ENCODE results near the gene FHIT.

DNA sequence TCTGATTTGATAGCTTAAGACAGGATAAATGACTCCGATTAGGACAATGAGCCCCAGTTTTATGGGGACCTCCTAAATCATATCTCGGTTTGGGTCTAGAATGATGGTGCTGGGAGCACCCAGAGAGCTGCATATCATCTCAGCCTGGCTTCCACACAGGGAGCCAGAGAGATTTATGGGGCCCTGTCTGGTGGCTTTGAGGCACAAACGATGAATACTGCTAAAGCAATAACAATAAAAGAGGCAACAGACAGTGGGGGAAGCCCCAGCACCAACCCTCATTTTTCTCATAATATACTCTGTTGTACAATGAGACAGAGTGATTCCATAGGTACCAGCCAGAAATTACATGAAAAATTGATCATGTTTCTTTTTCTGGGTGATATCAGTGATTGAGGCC is 1312.4 kb downstream of the FHIT start:
- TF ChIP-seq, protein P1, sequence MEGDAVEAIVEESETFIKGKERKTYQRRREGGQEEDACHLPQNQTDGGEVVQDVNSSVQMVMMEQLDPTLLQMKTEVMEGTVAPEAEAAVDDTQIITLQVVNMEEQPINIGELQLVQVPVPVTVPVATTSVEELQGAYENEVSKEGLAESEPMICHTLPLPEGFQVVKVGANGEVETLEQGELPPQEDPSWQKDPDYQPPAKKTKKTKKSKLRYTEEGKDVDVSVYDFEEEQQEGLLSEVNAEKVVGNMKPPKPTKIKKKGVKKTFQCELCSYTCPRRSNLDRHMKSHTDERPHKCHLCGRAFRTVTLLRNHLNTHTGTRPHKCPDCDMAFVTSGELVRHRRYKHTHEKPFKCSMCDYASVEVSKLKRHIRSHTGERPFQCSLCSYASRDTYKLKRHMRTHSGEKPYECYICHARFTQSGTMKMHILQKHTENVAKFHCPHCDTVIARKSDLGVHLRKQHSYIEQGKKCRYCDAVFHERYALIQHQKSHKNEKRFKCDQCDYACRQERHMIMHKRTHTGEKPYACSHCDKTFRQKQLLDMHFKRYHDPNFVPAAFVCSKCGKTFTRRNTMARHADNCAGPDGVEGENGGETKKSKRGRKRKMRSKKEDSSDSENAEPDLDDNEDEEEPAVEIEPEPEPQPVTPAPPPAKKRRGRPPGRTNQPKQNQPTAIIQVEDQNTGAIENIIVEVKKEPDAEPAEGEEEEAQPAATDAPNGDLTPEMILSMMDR (IDR thresholded peaks at IDR 0.05): no peak
- no peak for TF ChIP-seq POLR2A (IDR thresholded peaks at IDR 0.05)
